ENCODE measurements around the gene KCNJ11.

GRCh38 chr11:17428261-17428660, 39.8 kb upstream of the KCNJ11 start:
- TF ChIP-seq POLR2A (IDR thresholded peaks at IDR 0.05; ENCODE audit: low read depth, low read length) = no peak
- TF ChIP-seq POLR2AphosphoS5 (IDR thresholded peaks at IDR 0.05; ENCODE audit: low read depth, low read length) = no peak
- no peak for TF ChIP-seq TAF1 (IDR thresholded peaks at IDR 0.05; ENCODE audit: low read depth, low read length)
- TF ChIP-seq PAX5 (IDR thresholded peaks at IDR 0.05; ENCODE audit: insufficient read depth, low read length, severe bottlenecking) = no peak
